K562 (cell line): ENCODE results near the gene ZNF593OS. TPM values are rescaled to one million over a fixed set of nuclear protein-coding genes. Genes with fewer than 3 reads are reported as not detected.

ENCODE experiments used
- ATAC-seq: fragments of 200-7000 bp; cut with Tn5 transposase; 3 replicates; pipeline ENCODE4 v1.9.1; 2020; ENCODE audit warnings: moderate library complexity
- BruUV-seq: library from RNA; stranded (reverse); fragments of 400-500 nt; replicated peaks from 2 replicates; lab custom pipeline; 2021; lab: Mats Ljungman, UMichigan
- CTCF ChIA-PET: fragments of 300-600 bp; formaldehyde crosslinking; extraction: SDS; loops from one replicate; lab custom pipeline; 2021; ENCODE audit warnings: low intra/inter-chr PET ratio; lab: Yijun Ruan, JAX
- POLR2A ChIA-PET: fragments of 300-600, 350-650 bp; sonication (Branson Sonifier 250); formaldehyde crosslinking; extraction: SDS; loops from one replicate; lab custom pipeline; 2021; ENCODE audit warnings: antibody characterized with exemption, inconsistent platforms; lab: Yijun Ruan, JAX
- DNase-seq, 4 experiments: peaks; one replicate each; pipeline versions ENCODE4 v3.0.0 to v3.0.0-alpha.2; 2011 to 2018; ENCODE audit warnings: low spot score in 3 of 4, mixed read lengths in 3 of 4; ENCODE audit errors: extremely low read depth in 1 of 4
- FAIRE-seq: peaks from 2 replicates; lab custom pipeline; 2011; peaks lifted over from hg19 to GRCh38; lab: Jason Lieb, UNC
- H2AFZ ChIP-seq: 2 replicates; pipeline ENCODE4 v1.6.0; 2011; ENCODE audit warnings: low read depth, low read length, control low read depth, inconsistent platforms
- H3K27ac ChIP-seq: fragments of 200-600 bp; 3 replicates; pipeline ENCODE4 v1.8.0; 2011; ENCODE audit warnings: low read depth, mild to moderate bottlenecking, control low read depth, inconsistent platforms, low read length, moderate library complexity, mixed read lengths; ENCODE audit errors: extremely low read depth
- H3K27me3 ChIP-seq, 2 experiments: fragments of 300-600 bp in 1 of 2; 2 replicates in 1 of 2; 3 replicates in 1 of 2; pipeline versions ENCODE4 v1.6.0 to v1.8.0; 2011; ENCODE audit warnings: inconsistent platforms in 2 of 2, low read length in 2 of 2, mild to moderate bottlenecking in 1 of 2, mixed read lengths in 1 of 2, moderate library complexity in 1 of 2; ENCODE audit not compliant: control insufficient read depth in 2 of 2, insufficient read depth in 2 of 2
- H3K36me3 ChIP-seq: fragments of 300-600 bp; 3 replicates; pipeline ENCODE4 v1.8.0; 2011; ENCODE audit warnings: mild to moderate bottlenecking, low read length, inconsistent platforms; ENCODE audit not compliant: control insufficient read depth, insufficient read depth
- H3K4me1 ChIP-seq, 2 experiments: fragments of 200-600 bp in 1 of 2; replicated peaks in 1 of 2; 2 replicates in 1 of 2; 3 replicates in 1 of 2; pipeline versions ENCODE4 v1.5.1 to v1.8.0; 2011; ENCODE audit warnings: inconsistent platforms in 2 of 2, low read length in 2 of 2, mild to moderate bottlenecking in 1 of 2, mixed read lengths in 1 of 2, moderate library complexity in 1 of 2; ENCODE audit not compliant: control insufficient read depth in 2 of 2, insufficient read depth in 2 of 2
- H3K4me2 ChIP-seq: 2 replicates; pipeline ENCODE4 v1.6.1; 2011; ENCODE audit warnings: low read length, control low read depth, inconsistent platforms, mixed read lengths; ENCODE audit not compliant: insufficient read depth
- H3K4me3 ChIP-seq: fragments of 200-600 bp; sonication (generic), shearing (Covaris generic); 2 replicates; pipeline ENCODE4 v1.5.1; 2016; ENCODE audit warnings: control low read depth, inconsistent platforms
- H3K79me2 ChIP-seq: fragments of 200-600 bp; 3 replicates; pipeline ENCODE4 v1.8.0; 2011; ENCODE audit warnings: low read length, inconsistent platforms; ENCODE audit not compliant: control insufficient read depth, insufficient read depth
- H3K9ac ChIP-seq, 2 experiments: 2 replicates each; pipeline versions ENCODE4 v1.6.0 to v1.6.1; 2011; ENCODE audit warnings: low read depth in 2 of 2, low read length in 2 of 2, control low read depth in 1 of 2, inconsistent platforms in 1 of 2, mild to moderate bottlenecking in 1 of 2, mixed read lengths in 1 of 2; ENCODE audit not compliant: insufficient read depth in 1 of 2
- H3K9me1 ChIP-seq: one replicate; pipeline ENCODE4 v1.6.0; 2011; ENCODE audit warnings: inconsistent platforms, mild to moderate bottlenecking, low read length, moderate library complexity; ENCODE audit not compliant: control insufficient read depth, insufficient read depth
- H3K9me3 ChIP-seq: replicated peaks from 2 replicates; pipeline ENCODE4 v1.5.1; 2011; ENCODE audit warnings: low read depth, low read length, inconsistent platforms; ENCODE audit not compliant: control insufficient read depth, insufficient read depth
- H4K20me1 ChIP-seq: replicated peaks from 2 replicates; pipeline ENCODE4 v1.6.1; 2011; ENCODE audit warnings: low read length, inconsistent platforms, mixed read lengths; ENCODE audit not compliant: control insufficient read depth, insufficient read depth
- ADNP ChIP-seq: fragments of 200-800 bp; sonication (Bioruptor generic); IDR thresholded peaks from 2 replicates; pipeline ENCODE4 v1.6.1; 2016; ENCODE audit warnings: missing genetic modification characterization, missing compliant biosample characterization
- HDAC1 ChIP-seq, 2 experiments: fragments of 450-650 bp; IDR thresholded peaks; 2 replicates each; pipeline ENCODE4 v1.6.1; 2016 to 2017; ENCODE audit warnings: inconsistent platforms in 1 of 2, mild to moderate bottlenecking in 1 of 2, moderate library complexity in 1 of 2
- RFX7 ChIP-seq: fragments of 250-450 bp; sonication (Bioruptor Pico); IDR thresholded peaks from 2 replicates; pipeline ENCODE4 v1.5.1; 2021; ENCODE audit warnings: mild to moderate bottlenecking
- XRCC5 ChIP-seq: fragments of 200-400 bp; formaldehyde crosslinking; IDR thresholded peaks from 2 replicates; pipeline ENCODE4 v1.6.1; 2017; ENCODE audit warnings: low read depth, mild to moderate bottlenecking, low read length
- ZKSCAN1 ChIP-seq: fragments of 150-350 bp; IDR thresholded peaks from 2 replicates; pipeline ENCODE4 v1.6.1; 2016; ENCODE audit warnings: low read depth, low read length
- WGBS: fragments of 100-300 bp; shearing (Covaris generic); methylation state at CpG from one replicate; pipeline ENCODE4 v1.1.6; 2016; ENCODE audit warnings: low coverage, mixed read lengths; ENCODE audit not compliant: insufficient coverage; ENCODE audit errors: missing lambda C conversion rate; 5-methylcytosine and 5-hydroxymethylcytosine counted together
- in situ Hi-C: fragments of 300-500 bp; cut with MboI; formaldehyde crosslinking; loops from 4 replicates; pipeline ENCODE4 v1.15.0; 2018; ENCODE audit warnings: inconsistent platforms, mixed read lengths
- intact Hi-C: fragments of 100-400 bp; cut with micrococcal nuclease; formaldehyde crosslinking; loops from 2 replicates; pipeline ENCODE4 v1.14.2; 2022
- polyA plus RNA-seq, 8 experiments: library from polyadenylated mRNA; depleted of rRNA in 4 of 8; stranded (reverse) in 5 of 8; unstranded in 3 of 8; fragments of >200 nt; fragmentation: Nextera tagmentation in 2 of 8; fragmentation: Illumina TruSeq in 1 of 8; extraction: Ambion mirVana in 2 of 8; extraction: Trizol in 1 of 8; gene quantifications; 2 replicates each; pipeline versions ENCODE4 v1.2.1 to v1.2.3, GENCODE V29; 2011 to 2014; ENCODE audit warnings: inconsistent platforms in 1 of 8, missing spikeins in 1 of 8
- total RNA-seq, 7 experiments: library from RNA; depleted of rRNA in 6 of 7; stranded (reverse); fragments of >200 nt in 6 of 7; fragmentation: Illumina TruSeq in 2 of 7; extraction: Trizol in 2 of 7; gene quantifications; 2 replicates each; pipeline versions ENCODE4 v1.2.1 to v1.2.3, GENCODE V29; 2011 to 2021; ENCODE audit warnings: low replicate concordance in 1 of 7
- TF ChIP-seq, protein P1 (sequence below): fragments of 200-800 bp; sonication (Bioruptor generic); IDR thresholded peaks from 2 replicates; pipeline ENCODE4 v1.6.1; 2017; ENCODE audit warnings: missing genetic modification characterization, missing compliant biosample characterization
- TF ChIP-seq, protein P2 (sequence below): sonication (generic); formaldehyde crosslinking; IDR thresholded peaks from 2 replicates; pipeline ENCODE4 v1.8.0; 2022; ENCODE audit warnings: mild to moderate bottlenecking, missing genetic modification reagents

ZNF593OS gene
- total and polyA plus RNA-seq, 9 of the 15 experiments (the other 6 are each of a cell fraction or from before 2014, with no cell fraction given): 0.24 to 0.27 TPM; not detected in 7

- 72% methylated on average over 9 of the region's 9 CpGs for WGBS
- H3K79me2 ChIP-seq: no peaks in the 10 kb centered on the region; the same call in 2 of the 3 replicates
- H3K27me3 ChIP-seq: no peaks in the 10 kb centered on the region
- CTCF ChIA-PET: interaction anchor here (0.5 to 2.5 kb wide), 6 partner anchors 21 to 268 kb away, joined by 3 to 20 read pairs (median 8); no protein-coding TSS in a partner anchor
- POLR2A ChIA-PET: interaction anchor here (0.6 kb wide), 2 partner anchors 36 to 68 kb away, joined by 3 to 4 read pairs; no protein-coding TSS in a partner anchor
- no peaks in the 10 kb centered on the region for H3K36me3 ChIP-seq
- FAIRE-seq (no peak), ATAC-seq (no peak), DNase-seq (no peak)
- H3K9ac ChIP-seq: peak overlapping the region; percentile 7 to 90; a peak in 3 of 4 replicates
- H3K27ac ChIP-seq: no peak overlapping the region
- H2AFZ ChIP-seq: peak overlapping the region; percentile 71
- no peaks in the 10 kb centered on the region for H3K9me1 ChIP-seq
- H3K9me3 ChIP-seq: no peaks in the 10 kb centered on the region
- no peaks in the 10 kb centered on the region for H4K20me1 ChIP-seq
- peak overlapping the region; percentile 40 for H3K4me3 ChIP-seq
- TF ChIP-seq, protein P1, sequence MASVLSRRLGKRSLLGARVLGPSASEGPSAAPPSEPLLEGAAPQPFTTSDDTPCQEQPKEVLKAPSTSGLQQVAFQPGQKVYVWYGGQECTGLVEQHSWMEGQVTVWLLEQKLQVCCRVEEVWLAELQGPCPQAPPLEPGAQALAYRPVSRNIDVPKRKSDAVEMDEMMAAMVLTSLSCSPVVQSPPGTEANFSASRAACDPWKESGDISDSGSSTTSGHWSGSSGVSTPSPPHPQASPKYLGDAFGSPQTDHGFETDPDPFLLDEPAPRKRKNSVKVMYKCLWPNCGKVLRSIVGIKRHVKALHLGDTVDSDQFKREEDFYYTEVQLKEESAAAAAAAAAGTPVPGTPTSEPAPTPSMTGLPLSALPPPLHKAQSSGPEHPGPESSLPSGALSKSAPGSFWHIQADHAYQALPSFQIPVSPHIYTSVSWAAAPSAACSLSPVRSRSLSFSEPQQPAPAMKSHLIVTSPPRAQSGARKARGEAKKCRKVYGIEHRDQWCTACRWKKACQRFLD: no peak
- TF ChIP-seq XRCC5 (no peak), ZKSCAN1 (peak; percentile 100), ADNP (tag) (peak; percentile 72; the same call in 1 of the 2 replicates), HDAC1 (IDR thresholded peaks at IDR 0.05) (no peak), RFX7 (CRISPR knock-in tag) (no peak)
- TF ChIP-seq, protein P2, sequence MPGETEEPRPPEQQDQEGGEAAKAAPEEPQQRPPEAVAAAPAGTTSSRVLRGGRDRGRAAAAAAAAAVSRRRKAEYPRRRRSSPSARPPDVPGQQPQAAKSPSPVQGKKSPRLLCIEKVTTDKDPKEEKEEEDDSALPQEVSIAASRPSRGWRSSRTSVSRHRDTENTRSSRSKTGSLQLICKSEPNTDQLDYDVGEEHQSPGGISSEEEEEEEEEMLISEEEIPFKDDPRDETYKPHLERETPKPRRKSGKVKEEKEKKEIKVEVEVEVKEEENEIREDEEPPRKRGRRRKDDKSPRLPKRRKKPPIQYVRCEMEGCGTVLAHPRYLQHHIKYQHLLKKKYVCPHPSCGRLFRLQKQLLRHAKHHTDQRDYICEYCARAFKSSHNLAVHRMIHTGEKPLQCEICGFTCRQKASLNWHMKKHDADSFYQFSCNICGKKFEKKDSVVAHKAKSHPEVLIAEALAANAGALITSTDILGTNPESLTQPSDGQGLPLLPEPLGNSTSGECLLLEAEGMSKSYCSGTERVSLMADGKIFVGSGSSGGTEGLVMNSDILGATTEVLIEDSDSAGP (CRISPR knock-in tag): no peak
- BruUV-seq: no TSS peak
- in situ Hi-C loops (no loop called here), intact Hi-C loops (no loop called here)
- H3K4me1 ChIP-seq: peaks cover 29 to 55% of the 10 kb centered on the region in 2 experiments
- peak overlapping the region; percentile 54 for H3K4me2 ChIP-seq
Observed at GRCh38 chr1:26163684-26164035, 8.0 kb downstream of the ZNF593OS start.
